Breast epithelium (tissue), 3 donors: ENCODE measurements around the gene ELP1.

ENCODE experiments used
- CTCF ChIP-seq, 3 donors: fragments of 450-650 bp; IDR thresholded peaks; one replicate each; pipeline ENCODE4 v1.5.1; 2016 to 2017; ENCODE audit warnings: antibody characterized with exemption in 3 of 3, mild to moderate bottlenecking in 3 of 3, moderate library complexity in 3 of 3
- POLR2A ChIP-seq: fragments of 450-650 bp; IDR thresholded peaks from one replicate; pipeline ENCODE4 v1.6.1; 2016; ENCODE audit warnings: antibody characterized with exemption, mild to moderate bottlenecking, moderate library complexity
- POLR2AphosphoS5 ChIP-seq, 3 donors: sonication (generic); formaldehyde crosslinking; IDR thresholded peaks; one replicate each; pipeline ENCODE4 v1.6.1; 2017; ENCODE audit warnings: antibody characterized with exemption in 3 of 3

- TF ChIP-seq POLR2A (no peak), CTCF (IDR thresholded peaks at IDR 0.05) (no peak), POLR2AphosphoS5 (IDR thresholded peaks at IDR 0.05) (no peak)
These were observed 38.8 kb upstream of the ELP1 start for GRCh38 chr9:108972626-108973209.
